DMS 273 treated with DMSO at 0.1 percent for 48 hours (cell line): ENCODE measurements around the gene JPH3.
"Not testable (repeated sequence)": the region's sequence is repeated elsewhere in the genome, so short reads cannot be mapped to it uniquely, and the experiment has no call there.

Experiments used
- DNase-seq: peaks from one replicate; lab custom pipeline; 2025; lab: John Stamatoyannopoulos, UW

The JPH3 gene

DNA sequence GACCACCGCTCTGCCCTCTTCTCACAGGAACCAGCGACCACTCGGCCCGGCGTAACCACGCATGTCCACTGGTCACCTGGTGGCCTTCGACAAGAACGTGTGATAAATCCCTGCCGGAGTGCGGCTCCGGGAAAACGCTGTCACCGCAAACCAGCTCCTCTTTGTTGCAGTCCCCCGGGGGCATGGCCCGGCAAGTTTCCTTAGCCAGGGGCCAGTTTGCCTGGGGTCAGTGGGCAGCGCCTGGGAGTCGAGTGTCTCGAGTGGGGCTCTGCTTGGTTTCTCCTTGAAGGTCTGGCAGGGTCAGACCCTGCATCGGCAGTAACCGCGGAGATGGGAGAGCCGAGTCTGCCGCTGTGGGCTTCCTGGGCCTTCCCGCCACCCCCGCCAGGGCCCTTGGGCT lies 52.5 kb downstream of the JPH3 start:
- DNase-seq = no peak

GRCh38 chr16:87656328-87656727 lies 54.0 kb downstream of the JPH3 start:
- DNase-seq = no peak

GRCh38 chr16:87657621-87658192 lies 55.4 kb downstream of the JPH3 start:
- peak; percentile 10 for DNase-seq

- DNase-seq = no peak
These were observed 56.4 kb downstream of the JPH3 start for GRCh38 chr16:87658564-87659225.

GRCh38 chr16:87661561-87661960 lies 59.3 kb downstream of the JPH3 start:
- no peak for DNase-seq

DNA sequence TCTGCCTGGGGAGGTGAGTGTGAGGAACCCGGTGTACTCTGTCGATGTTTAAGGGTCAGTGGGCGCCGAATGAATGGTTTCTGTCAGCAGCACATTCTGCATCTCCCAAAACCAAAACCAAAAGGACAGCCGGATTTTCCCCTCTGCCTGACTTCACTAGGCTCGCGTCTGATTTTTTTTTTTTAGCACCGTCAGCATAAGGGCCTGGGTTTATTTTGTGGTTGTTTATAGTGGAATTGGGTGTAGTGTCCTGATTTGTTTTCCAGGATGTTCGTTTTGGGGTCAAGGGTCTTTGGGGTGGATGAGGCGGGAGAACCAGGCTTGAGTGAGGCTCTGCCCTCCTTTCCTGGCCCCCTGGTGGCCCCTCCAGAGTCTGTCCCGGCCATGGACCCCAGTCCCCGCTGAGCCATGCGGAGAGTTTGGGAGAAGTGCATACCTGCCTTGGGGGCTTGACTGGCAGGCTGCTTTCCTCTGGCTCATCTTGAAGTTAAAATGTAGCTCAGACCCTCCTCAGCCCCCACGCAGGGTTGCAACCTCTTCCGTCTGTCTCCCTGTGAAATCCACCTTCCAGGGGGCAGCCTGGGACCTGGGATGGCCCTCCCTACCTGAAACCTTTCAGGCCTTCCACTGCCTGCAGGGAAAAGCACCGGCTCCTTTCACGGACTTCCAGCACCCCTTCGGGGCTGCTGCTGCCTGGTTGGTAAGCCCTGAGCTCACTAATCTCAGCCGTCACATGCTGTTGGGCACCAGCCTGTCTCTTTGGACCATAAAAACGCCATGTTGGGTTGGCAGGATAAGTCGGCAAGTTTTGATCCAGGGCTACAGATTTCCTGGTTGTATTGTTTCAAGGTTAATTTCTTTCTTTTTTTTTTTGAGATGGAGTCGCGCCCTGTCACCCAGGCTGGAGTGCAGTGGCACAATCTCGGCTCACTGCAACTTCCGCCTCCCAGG lies 60.2 kb downstream of the JPH3 start:
- DNase-seq = no peak

- DNase-seq = no peak
These were observed 62.5 kb downstream of the JPH3 start for GRCh38 chr16:87664792-87665191.

DNA sequence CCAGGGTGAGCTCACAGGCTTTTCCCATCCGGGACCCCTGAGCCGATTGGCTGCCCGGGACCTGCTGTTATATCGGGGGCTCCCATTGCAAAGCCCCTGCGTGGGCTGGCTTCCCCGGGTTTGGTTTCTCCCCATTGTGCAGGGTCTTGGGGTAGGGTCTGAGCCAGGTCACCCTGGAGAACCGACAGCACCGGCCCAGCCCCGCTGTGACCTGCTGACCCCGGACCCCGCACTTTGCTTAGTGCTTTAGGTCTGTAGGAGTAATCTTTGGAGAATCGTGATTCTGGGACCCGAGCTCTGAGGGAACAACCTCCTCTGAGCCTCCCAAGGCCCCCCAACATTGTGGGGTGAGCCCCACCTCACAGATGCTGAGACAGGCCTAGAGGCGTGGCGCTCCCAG lies 62.9 kb downstream of the JPH3 start:
- DNase-seq = no peak

- DNase-seq = no peak
These were observed 64.6 kb downstream of the JPH3 start for GRCh38 chr16:87666919-87667318.

GRCh38 chr16:87667443-87667842 lies 65.1 kb downstream of the JPH3 start:
- DNase-seq = no peak

- DNase-seq = no peak
These were observed 65.6 kb downstream of the JPH3 start for GRCh38 chr16:87667946-87668345.

GRCh38 chr16:87669672-87670071 lies 67.4 kb downstream of the JPH3 start:
- no peak for DNase-seq

- no peak for DNase-seq
These were observed 68.9 kb downstream of the JPH3 start for GRCh38 chr16:87671221-87671620.

DNA sequence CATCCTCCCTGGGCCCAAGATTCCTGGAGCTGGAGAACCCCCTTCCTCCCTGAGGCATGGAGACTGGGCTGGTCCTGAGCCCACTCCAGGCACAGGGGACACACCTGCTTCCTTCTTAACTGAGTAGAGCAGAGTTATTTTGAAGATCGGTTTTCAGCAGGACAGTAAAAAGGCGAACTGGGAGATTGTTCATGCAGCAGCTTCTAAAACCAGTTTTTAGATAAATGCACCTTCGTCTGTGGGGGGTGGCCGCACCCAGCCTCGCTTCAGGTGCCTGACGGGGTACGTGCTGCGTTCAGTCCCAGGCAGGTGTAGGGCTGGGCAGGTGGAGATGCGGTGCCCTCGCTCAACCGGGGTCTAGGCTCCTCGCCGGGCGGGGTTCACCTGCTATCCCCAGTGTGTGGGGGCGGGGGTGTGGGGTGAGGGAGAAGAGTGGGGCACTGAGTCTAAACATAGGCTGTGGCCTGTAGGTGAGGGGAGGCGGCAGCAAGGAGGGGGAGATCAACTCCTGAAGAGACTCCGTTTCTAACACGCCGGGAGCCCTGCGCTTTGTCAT lies 69.5 kb downstream of the JPH3 start:
- DNase-seq = no peak

GRCh38 chr16:87674419-87674818 lies 72.1 kb downstream of the JPH3 start:
- DNase-seq = no peak

- DNase-seq = no peak
These were observed 72.9 kb downstream of the JPH3 start for GRCh38 chr16:87675111-87675719.

- DNase-seq = no peak
These were observed 75.5 kb downstream of the JPH3 start for GRCh38 chr16:87677830-87678229.

DNA sequence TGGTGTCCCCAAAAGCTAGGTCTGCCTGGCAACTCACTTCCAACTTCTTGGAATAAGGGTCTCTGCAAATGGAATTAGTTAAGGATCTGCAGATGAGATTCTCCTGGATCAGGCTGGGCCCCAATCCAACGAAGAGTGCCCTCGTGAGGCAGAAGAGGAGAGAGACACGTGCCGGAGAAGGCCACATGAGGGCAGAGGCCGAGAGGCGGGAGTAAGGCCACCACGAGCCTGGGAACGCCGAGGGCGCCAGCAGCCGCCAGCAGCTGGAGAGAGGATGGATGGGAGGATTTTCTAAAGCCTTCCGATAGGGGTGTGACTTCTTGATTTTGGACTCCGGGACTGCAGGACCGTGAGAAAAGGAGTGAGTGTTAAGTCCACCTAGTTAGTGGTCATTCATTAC lies 76.3 kb downstream of the JPH3 start:
- DNase-seq = no peak

GRCh38 chr16:87679593-87680271 lies 77.4 kb downstream of the JPH3 start:
- DNase-seq = no peak

GRCh38 chr16:87680272-87680644 lies 78.0 kb downstream of the JPH3 start:
- no peak for DNase-seq

- DNase-seq = not testable (repeated sequence)
These were observed 78.8 kb downstream of the JPH3 start for GRCh38 chr16:87681051-87681602.
